G401 (cell line): ENCODE data around the gene LSM4. TPM values are rescaled to one million over a fixed set of nuclear protein-coding genes. Genes with fewer than 3 reads are reported as not detected.

Source experiments
- DNase-seq: peaks from one replicate; pipeline ENCODE4 v3.0.0-alpha.2; 2015; ENCODE audit warnings: low spot score
- in situ Hi-C: cut with HindIII; loops from 2 replicates; pipeline ENCODE4 v1.10.0; 2016; ENCODE audit warnings: low sequenced_read_pairs, mixed read lengths
- total RNA-seq: library from RNA; depleted of rRNA; stranded (reverse); fragments of >200 nt; shearing (Covaris generic); gene quantifications from 2 replicates; pipeline ENCODE4 v1.2.3, GENCODE V29; 2014

The LSM4 gene
- total RNA-seq, 1 experiment from 2014 or later, result 539 TPM

- in situ Hi-C loops, result no loop called here
- no peak for DNase-seq
Measured at GRCh38 chr19:18282021-18282787, 40.7 kb downstream of the LSM4 start.

DNA sequence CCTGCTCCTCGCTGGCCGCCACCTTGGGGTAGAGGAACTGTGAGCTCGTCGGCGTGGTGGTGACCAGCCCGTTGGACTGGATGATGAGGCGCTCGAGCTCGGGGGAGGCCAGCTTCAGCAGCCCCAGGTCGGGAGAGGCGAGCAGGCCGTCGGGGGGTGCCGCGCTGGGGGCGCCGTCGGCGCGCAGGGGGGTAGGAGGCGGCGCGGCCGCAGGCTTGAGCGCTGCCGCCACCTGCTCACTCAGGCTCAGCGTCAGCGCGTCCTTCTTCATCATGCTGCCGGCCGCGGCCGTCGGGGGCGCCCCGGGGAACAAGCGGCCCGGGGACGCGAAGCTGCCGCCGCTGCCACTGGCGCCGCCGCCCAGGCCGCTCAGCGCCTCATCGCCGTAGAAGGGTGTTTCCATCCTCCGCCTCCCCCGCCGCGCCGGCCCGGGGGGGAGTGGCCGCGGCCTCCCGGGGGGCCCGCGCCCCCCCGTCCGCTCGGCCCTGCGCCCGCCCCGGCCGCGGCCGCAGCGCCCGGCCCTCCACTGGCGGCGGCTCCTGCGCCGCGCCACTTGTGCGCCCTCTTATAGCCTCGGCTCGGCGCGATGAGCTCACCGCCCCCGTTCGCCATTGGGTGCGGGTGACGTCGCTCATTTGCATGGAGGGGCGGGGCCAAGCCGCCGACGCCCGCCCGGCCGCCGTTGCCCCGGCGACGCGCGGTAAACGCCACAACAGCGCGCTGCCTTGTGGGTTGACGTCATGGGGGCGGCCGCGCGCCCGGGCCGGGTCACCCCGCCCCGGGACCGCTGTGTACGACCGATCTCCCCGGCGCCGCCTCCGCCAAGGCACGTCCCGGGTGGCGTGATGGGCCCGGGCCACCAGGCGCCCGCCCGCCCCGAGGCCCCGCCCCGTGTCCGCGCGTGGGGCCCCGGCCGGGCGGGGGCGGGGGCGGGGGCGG lies 41.5 kb downstream of the LSM4 start, which contains the start of gene JUND:
TSS of gene JUND (minus strand) at position 541 of the 939 bp plus-strand sequence. CDS start at position 403, 138 bp downstream.
- peak; percentile 97 for DNase-seq
- in situ Hi-C loops, result no loop called here

GRCh38 chr19:18280247-18281081 lies 42.4 kb downstream of the LSM4 start:
- in situ Hi-C loops, result no loop called here
- DNase-seq, result peak; percentile 68

DNA sequence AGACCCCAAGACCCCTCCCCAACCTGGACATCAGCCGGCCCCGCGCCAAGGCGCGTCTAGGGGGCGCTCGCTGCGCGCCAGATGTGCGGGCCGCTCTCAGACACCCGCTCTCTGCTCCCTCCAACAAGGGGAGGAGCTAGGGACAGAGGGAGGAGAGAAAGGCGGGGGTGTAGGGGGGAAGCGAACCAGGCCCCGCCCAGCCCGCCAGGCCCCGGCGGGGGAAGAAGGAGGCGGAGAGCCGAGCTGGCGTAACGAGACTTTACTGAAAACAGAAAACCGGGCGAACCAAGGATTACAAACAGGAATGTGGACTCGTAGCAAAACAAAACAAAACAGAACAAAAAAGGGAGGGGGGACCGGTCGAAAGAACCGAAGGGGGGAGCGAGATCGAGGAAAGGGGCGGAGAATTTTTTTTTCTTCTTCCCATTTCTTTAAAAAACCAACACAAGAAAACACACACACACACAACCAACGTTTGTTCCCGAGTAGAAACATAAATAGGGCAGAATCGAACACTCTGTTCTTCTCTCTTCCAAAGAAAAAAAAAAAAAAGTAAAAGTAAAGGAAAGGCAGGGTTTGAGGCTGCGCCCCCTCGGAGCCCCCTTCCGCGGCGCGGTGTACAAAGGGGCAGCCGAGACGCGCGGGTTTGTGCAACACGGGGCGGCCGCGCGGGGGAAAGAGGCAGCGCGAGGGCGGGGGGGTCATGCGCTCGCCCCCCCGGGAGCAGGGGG lies 43.2 kb downstream of the LSM4 start:
- peak; percentile 90 for DNase-seq
- in situ Hi-C loops, result no loop called here

DNA sequence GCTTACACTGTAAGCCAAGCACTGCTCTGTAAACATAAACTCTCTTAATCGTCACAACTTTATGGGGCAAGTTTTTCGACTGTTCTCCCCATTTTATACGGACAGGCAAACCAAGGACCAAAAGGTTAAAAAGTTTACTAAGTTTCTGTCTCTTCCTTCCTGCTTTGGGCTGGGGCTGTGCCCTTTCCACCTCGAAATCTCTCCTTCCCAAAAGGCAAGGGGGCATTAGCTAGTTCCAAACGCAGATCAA lies 43.7 kb downstream of the LSM4 start:
- DNase-seq, result no peak
- in situ Hi-C loops, result no loop called here

DNA sequence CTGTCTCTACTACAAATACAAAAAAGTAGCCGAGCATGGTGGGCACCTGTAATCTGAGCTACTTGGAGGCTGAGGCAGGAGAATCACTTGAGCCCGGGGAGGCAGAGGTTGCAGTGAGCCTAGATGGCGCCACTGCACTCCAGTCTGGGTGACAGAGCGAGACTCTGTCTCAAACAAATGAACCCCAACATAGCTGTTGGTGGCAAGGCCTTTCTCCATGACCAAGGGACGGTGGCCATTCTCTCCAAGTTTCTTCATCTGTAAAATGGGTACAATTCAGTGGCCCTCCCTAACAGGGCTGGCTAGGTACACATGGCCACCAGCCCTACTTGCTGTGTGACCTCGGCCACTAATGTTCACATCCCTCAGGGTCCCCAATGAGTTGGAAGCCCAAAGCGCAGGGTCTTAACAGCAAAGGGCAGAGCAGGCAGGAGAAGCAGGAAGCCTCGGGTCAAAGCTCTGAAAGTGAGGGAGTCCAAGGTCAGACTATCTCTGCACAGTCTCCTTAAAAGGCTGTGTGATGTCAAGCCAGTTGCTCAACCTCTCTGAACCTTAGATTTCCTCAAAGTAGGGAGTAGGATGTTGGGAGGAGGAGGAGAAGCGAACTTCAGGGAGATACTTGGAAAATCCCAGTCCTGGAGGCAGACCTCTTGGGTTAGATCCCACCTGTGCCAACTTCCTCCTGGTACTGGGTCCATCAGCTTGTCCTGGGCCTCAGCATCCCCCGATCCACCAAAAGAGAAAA lies 44.2 kb downstream of the LSM4 start:
- no peak for DNase-seq
- in situ Hi-C loops, result no loop called here

- peak; percentile 73 for DNase-seq
- in situ Hi-C loops, result no loop called here
Measured at GRCh38 chr19:18274781-18275356, 48.0 kb downstream of the LSM4 start.

GRCh38 chr19:18274219-18274780 lies 48.6 kb downstream of the LSM4 start, which contains the start of gene IQCN:
IQCN (minus strand) TSS chr19:18274452; CDS start chr19:18269478, 4,974 bp downstream.
- in situ Hi-C loops, result no loop called here
- peak; percentile 47 for DNase-seq

DNA sequence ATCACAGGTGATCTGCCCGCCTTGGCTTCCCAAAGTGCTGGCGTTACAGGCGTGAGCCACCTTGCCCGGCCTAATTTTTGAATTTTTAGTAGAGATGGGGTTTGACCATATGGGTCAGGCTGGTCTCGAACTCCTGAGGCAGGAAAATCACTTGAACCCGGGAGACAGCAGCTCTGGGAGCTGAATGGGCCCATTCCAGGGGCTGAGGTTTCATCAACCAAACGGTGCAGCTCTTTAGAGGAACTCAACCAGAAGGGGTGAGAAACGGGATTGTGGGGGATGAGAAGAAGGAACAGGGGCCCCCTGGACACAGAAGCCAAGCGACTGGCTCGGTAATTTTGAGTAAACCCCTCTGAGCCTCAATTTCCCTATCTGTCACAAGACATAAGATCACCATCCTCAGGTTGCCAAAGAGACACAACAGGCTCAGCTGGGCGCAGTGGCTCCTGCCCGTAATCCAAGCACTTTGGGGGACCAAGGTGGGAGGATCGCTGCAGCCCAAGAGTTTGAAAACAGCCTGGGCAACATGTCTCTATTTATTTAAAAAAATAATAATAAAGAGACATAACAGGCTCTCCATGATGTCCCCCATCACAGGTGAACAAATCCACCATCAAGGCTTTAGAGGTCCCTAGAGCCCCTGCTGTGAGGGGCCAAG lies 49.2 kb downstream of the LSM4 start:
- in situ Hi-C loops, result no loop called here
- DNase-seq, result no peak

DNA sequence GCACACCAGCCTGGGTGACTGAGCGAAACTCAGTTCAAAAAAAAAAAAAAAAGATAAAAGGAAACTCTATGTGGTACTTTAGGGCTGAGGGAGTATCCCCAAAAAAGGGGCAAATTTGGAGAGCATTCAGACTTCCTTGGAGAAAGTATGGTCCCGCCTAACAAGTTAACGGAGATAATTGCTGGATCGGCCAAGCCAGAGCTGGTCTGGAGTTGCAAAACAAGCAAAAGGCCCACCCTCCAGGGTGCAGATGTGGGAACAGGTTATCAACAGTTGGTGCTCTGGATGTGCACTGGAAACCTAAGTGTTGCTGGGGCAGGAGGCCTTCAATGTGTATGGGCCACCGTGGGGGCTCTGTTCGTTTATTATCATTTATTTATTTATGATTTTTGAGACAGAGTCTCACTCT lies 51.4 kb downstream of the LSM4 start:
- in situ Hi-C loops, result no loop called here
- no peak for DNase-seq

DNA sequence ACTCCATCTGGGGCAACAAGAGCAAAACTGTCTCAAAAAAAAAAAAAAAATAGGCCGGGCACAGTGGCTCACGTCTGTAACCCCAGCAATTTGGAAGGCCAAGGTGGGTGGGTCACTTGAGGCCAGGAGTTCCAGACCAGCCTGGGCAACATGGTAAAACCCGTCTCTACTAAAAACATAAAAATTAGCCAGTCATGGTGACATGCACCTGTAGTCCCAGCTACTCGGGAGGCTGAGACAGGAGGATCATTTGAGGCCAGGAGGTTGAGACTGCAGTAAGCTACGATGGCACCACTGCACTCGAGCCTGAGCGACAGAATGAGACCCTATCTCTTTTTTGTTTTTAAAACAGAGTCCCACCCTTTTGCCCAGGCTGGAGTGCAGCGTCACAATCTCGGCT lies 52.5 kb downstream of the LSM4 start:
- no peak for DNase-seq
- in situ Hi-C loops, result no loop called here

GRCh38 chr19:18269070-18269723 lies 53.7 kb downstream of the LSM4 start:
- in situ Hi-C loops, result no loop called here
- no peak for DNase-seq

DNA sequence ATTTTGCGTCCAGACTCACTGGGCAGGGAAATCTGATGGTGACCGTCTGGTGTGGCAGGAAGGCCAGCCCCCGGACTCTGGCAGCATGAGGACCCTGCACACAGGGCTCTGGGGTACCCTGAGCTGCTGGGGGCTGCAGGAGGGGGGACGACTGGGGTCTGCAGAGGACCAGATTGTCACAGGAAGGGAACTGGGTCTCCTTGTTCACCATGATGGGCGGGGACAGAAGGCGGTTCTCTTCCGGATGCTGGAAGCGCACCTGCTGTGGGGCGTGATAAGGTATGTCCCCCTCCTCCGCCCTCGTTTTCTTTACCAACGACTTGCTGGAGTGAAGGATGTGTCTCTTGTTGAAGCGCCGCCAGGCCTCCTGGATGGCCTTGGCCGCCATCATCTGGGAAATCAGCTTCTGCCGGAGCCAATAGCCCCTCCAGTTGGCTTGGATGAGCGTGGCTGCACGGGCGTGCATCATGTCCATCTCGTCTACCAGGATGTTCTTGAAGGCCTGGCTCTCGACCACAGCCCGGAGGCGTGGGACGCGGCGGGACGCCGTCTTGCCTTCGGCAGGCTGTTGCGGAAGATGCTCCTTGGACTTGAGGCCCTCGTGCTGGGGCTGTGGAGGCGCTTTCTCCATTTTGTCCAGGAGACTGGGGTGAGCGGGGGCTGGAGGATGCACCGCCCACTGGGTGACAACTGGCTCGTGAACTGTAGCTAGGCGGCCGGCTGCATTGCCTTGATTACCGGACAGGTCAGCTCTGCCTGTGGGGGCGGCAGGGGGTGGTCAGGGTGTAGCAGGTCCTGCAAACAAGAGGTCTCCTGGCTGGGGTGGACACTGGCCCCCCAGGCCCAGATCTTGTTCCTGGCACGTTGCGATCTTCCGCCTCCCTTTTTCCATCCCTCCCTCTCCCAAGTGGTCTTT lies 55.8 kb downstream of the LSM4 start:
- in situ Hi-C loops, result no loop called here
- DNase-seq, result no peak

- in situ Hi-C loops, result no loop called here
- DNase-seq, result no peak
Measured at GRCh38 chr19:18265582-18265981, 57.3 kb downstream of the LSM4 start.

- in situ Hi-C loops, result no loop called here
- DNase-seq, result no peak
Measured at GRCh38 chr19:18264971-18265540, 57.8 kb downstream of the LSM4 start.
